Measurements from ENCODE around the gene CLEC10A. TPM values are rescaled to one million over a fixed set of nuclear protein-coding genes. Genes with fewer than 3 reads are reported as not detected.

CLEC10A gene
- total RNA-seq, 4 donors from 2014 or later, result 1.6 to 3.3 (median 1.7) TPM

DNA sequence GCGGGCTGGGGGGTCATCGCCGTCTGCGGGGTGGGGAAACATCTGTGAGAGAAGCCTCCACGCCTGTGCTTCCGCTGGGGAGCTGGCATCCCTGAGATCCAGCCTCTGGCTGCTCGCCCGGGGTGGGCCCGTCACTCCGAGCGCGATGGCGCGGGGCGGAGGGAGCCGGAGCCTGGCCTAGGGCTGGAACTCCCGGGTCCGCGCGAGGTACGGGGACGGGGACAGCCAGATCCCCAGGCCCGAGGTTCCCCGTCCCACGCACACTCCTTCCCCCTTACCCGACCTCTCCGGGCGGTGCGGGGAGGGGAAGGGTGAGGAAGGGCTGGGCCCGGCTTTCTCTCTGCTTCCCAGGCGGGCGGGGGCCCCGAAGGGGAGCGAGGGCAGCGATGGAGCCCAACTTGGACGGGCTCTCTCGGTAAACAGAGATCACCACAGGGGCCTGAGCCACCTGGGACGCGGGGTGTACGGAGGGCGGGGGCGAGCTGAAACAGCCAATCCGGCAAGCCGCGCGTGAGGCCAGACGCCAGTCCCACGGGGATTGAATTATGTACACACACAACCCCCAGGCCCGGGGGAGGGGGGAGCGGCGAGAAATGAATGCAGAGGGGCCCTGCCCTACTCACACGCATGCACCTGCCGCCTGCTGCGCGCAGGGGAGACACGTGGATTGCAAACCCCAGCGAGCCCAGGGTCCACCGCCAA, 36.4 kb downstream of the CLEC10A start, which contains the start of gene SLC16A11:
Gene SLC16A11, minus strand, starts transcription at position 596 of the 702 bp plus-strand sequence. Its CDS starts 579 bp downstream, at position 17.
- DNase-seq (ENCODE audit: low spot score in 2 of 2), result peak in 1 of 2 donors; percentile 81
- H3K9me3 ChIP-seq, result no peaks in the 10 kb centered on the region
- 0% methylated on average over 24 of the region's 58 CpGs for WGBS
- peaks cover 47% of the 10 kb centered on the region for H3K4me1 ChIP-seq
- peaks cover 8% of the 10 kb centered on the region for H3K27me3 ChIP-seq
- peak within 1 kb of the TSS; percentile 50 for H3K4me3 ChIP-seq
- TF ChIP-seq POLR2A (IDR thresholded peaks at IDR 0.05), result no peak
- TF ChIP-seq POLR2AphosphoS5 (IDR thresholded peaks at IDR 0.05), result no peak
- no peak for TF ChIP-seq EP300 (IDR thresholded peaks at IDR 0.05)
- TF ChIP-seq, protein P1, sequence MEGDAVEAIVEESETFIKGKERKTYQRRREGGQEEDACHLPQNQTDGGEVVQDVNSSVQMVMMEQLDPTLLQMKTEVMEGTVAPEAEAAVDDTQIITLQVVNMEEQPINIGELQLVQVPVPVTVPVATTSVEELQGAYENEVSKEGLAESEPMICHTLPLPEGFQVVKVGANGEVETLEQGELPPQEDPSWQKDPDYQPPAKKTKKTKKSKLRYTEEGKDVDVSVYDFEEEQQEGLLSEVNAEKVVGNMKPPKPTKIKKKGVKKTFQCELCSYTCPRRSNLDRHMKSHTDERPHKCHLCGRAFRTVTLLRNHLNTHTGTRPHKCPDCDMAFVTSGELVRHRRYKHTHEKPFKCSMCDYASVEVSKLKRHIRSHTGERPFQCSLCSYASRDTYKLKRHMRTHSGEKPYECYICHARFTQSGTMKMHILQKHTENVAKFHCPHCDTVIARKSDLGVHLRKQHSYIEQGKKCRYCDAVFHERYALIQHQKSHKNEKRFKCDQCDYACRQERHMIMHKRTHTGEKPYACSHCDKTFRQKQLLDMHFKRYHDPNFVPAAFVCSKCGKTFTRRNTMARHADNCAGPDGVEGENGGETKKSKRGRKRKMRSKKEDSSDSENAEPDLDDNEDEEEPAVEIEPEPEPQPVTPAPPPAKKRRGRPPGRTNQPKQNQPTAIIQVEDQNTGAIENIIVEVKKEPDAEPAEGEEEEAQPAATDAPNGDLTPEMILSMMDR (IDR thresholded peaks at IDR 0.05), result no peak
- no peaks in the 10 kb centered on the region for H3K36me3 ChIP-seq
- peak within 1 kb of the TSS; percentile 91 for H3K27ac ChIP-seq

GRCh38 chr17:7043182-7043496, 36.9 kb downstream of the CLEC10A start:
- Histone ChIP-seq H3K36me3 (no peaks in the 10 kb centered on the region), H3K4me3 (peak overlapping the region; percentile 50), H3K27me3 (peaks cover 8% of the 10 kb centered on the region), H3K27ac (peak overlapping the region; percentile 60), H3K4me1 (peaks cover 47% of the 10 kb centered on the region), H3K9me3 (no peaks in the 10 kb centered on the region)
- WGBS, result 2% methylated on average over 21 of the region's 21 CpGs
- TF ChIP-seq, protein P1 (IDR thresholded peaks at IDR 0.05), result no peak
- TF ChIP-seq EP300 (IDR thresholded peaks at IDR 0.05) (no peak), POLR2A (IDR thresholded peaks at IDR 0.05) (no peak), POLR2AphosphoS5 (IDR thresholded peaks at IDR 0.05) (no peak)
- peak in 1 of 2 donors; percentile 79 for DNase-seq (ENCODE audit: low spot score in 2 of 2)

DNA sequence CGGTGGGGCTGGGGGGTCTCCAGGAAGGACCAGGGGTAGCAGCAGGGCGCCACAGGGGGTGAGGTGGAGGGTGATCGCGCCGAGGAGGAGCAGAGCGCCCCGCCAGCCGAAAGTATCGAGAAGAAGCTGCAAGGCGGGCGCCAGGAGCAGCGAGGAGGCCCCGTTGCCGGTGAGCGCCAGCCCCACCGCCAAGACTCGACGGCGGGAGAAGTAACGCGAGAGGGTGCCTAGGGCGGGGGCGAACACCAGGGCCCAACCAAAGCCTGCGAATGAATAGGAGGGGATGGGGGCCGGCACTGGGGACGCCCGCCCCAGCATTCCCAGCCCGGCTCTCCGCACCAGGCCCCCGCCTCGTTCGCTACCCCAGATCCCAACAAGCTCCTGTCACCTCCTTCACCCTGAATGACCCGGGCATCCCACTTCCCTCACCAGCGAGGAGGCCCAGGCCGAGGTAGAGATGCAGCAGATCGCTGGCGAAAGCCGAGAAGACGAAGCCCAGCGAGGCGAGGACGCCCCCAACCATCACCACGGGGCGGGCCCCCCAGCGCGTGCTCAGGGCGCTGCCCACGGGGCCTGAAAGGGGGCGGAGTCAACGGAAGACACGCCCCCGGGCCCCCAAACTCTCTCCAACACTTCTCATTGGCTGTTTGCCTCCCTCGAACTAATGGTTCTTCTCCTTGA, 37.4 kb downstream of the CLEC10A start:
- peak in 1 of 2 donors; percentile 80 for DNase-seq (ENCODE audit: low spot score in 2 of 2)
- WGBS, result 31% methylated on average over 15 of the region's 53 CpGs
- Histone ChIP-seq H3K36me3 (no peaks in the 10 kb centered on the region), H3K4me3 (peak overlapping the region; percentile 50), H3K4me1 (peaks cover 47% of the 10 kb centered on the region), H3K27ac (peak overlapping the region; percentile 60), H3K27me3 (peaks cover 8% of the 10 kb centered on the region), H3K9me3 (no peaks in the 10 kb centered on the region)
- TF ChIP-seq EP300 (IDR thresholded peaks at IDR 0.05) (no peak), POLR2A (IDR thresholded peaks at IDR 0.05) (no peak), POLR2AphosphoS5 (IDR thresholded peaks at IDR 0.05) (no peak)
- TF ChIP-seq, protein P1 (IDR thresholded peaks at IDR 0.05), result no peak

DNA sequence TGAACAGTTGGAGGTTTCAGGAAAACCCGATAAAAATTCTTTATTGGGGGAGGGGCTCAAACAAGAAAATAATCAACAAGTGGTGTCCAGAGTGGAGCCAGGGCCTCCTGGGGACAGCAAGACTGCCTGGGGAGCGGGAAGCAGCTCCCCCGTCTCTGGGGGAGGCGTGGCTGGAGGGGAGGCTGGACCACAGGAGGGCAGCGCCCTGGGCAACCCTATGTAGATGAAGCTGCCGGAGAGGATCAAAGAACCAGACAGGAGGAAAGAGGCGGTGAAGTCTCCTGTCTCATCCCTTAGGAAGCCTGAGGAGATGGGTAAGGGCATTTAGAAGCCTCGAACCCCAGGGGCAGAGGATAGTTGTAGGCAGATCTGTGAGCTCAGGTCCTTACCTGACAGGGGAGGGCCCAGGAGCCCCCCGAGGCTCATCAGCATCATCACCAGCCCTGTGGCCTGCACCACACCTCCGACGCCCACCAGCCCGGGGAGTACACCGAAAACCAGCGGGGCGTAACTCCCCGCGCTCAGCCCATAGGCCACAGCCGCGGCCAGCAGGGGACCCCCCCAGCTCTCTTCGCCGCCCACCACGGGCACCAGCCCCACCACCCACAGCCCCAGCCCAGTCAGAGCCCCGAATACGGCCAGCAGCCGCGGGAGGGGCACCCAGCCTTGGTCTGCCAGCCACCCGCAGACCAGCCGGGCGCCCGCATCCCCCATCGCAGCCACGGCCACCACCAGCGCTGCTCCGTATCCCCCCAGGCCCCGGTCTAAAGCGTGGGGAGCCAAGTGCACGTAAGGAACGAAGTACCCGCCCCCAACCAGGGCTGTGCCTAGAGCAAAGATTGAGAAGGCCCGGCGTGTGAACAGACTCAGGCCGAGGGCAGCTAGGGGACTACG, 38.2 kb downstream of the CLEC10A start:
- WGBS, result 54% methylated on average over 23 of the region's 43 CpGs
- H3K4me1 ChIP-seq, result peaks cover 42% of the 10 kb centered on the region
- peaks cover 8% of the 10 kb centered on the region for H3K27me3 ChIP-seq
- no peak for TF ChIP-seq POLR2AphosphoS5 (IDR thresholded peaks at IDR 0.05)
- TF ChIP-seq EP300 (IDR thresholded peaks at IDR 0.05), result no peak
- TF ChIP-seq POLR2A (IDR thresholded peaks at IDR 0.05), result no peak
- H3K27ac ChIP-seq, result peak overlapping the region; percentile 60
- peak overlapping the region; percentile 50 for H3K4me3 ChIP-seq
- DNase-seq (ENCODE audit: low spot score in 2 of 2), result no peak
- no peaks in the 10 kb centered on the region for H3K9me3 ChIP-seq
- H3K36me3 ChIP-seq, result no peaks in the 10 kb centered on the region

DNA sequence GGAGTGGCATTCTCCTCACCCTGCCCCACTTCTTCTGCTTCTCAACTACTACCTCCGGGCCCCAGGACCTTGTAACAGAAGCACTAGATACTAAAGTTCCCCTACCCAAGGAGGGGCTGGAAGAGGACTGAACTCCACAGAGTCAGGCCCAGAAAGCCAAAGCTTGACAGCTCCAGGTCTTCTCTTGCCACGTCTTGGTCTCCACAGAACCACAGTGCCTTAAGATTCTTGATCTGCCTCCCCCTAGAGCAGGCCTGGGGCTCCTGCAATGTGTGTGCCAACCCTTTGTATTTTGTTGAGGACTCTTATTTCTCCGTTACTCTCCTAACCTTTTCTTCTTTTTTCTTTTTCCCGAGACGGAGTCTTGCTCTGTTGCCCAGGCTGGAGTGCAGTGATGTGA, 40.2 kb downstream of the CLEC10A start:
- Histone ChIP-seq H3K4me1 (peaks cover 41% of the 10 kb centered on the region), H3K27me3 (peaks cover 8% of the 10 kb centered on the region), H3K27ac (no peak overlapping the region), H3K36me3 (no peaks in the 10 kb centered on the region), H3K4me3 (no peak overlapping the region), H3K9me3 (no peaks in the 10 kb centered on the region)
- DNase-seq (ENCODE audit: low spot score in 2 of 2), result no peak
- 93% methylated on average over 5 of the region's 5 CpGs for WGBS
- TF ChIP-seq POLR2AphosphoS5 (IDR thresholded peaks at IDR 0.05) (no peak), POLR2A (IDR thresholded peaks at IDR 0.05) (no peak), EP300 (IDR thresholded peaks at IDR 0.05) (no peak)
- TF ChIP-seq, protein P1 (IDR thresholded peaks at IDR 0.05), result no peak
